H1 (cell line): ENCODE data around the gene PDE4DIP. TPM values are rescaled to one million over a fixed set of nuclear protein-coding genes. Genes with fewer than 3 reads are reported as not detected.
"Not testable (repeated sequence)": the region's sequence is repeated elsewhere in the genome, so short reads cannot be mapped to it uniquely, and the experiment has no call there.

Experiments
- CTCF ChIA-PET: fragments of 300-600 bp; sonication (Branson Sonifier 250); formaldehyde crosslinking; loops from one replicate; lab custom pipeline; 2021; ENCODE audit not compliant: partially characterized antibody; lab: Charles Lee
- POLR2A ChIA-PET: fragments of 300-600 bp; sonication (Branson Sonifier 250); formaldehyde crosslinking; loops from one replicate; lab custom pipeline; 2021; ENCODE audit warnings: inconsistent platforms; ENCODE audit not compliant: partially characterized antibody; lab: Charles Lee
- DNase-seq, 2 experiments: peaks; one replicate each; pipeline versions ENCODE4 v3.0.0 to v3.0.0-alpha.2; 2010 to 2022; ENCODE audit warnings: low spot score in 2 of 2, low read depth in 1 of 2, mixed read lengths in 1 of 2
- FAIRE-seq: peaks from 2 replicates; lab custom pipeline; 2011; peaks lifted over from hg19 to GRCh38; lab: Jason Lieb, UNC
- H2AFZ ChIP-seq: 2 replicates; pipeline ENCODE4 v1.8.1; 2012; ENCODE audit warnings: low read length, inconsistent platforms
- H2AK5ac ChIP-seq: 2 replicates; pipeline ENCODE4 v1.6.1; 2013; ENCODE audit warnings: low read depth, low read length
- H2BK120ac ChIP-seq: replicated peaks from 2 replicates; pipeline ENCODE3; 2013; ENCODE audit warnings: low read depth, low read length, inconsistent platforms
- H2BK12ac ChIP-seq: 2 replicates; pipeline ENCODE4 v1.6.1; 2013; ENCODE audit warnings: low read depth, low read length
- H2BK15ac ChIP-seq: 2 replicates; pipeline ENCODE4 v1.6.1; 2013; ENCODE audit warnings: low read length
- H2BK20ac ChIP-seq: 2 replicates; pipeline ENCODE4 v1.6.1; 2013; ENCODE audit warnings: low read length
- H2BK5ac ChIP-seq: 2 replicates; pipeline ENCODE4 v1.6.1; 2013; ENCODE audit warnings: low read depth, low read length
- H3K14ac ChIP-seq: 2 replicates; pipeline ENCODE4 v1.6.1; 2013; ENCODE audit warnings: inconsistent platforms; ENCODE audit not compliant: insufficient read length
- H3K18ac ChIP-seq: 2 replicates; pipeline ENCODE4 v1.6.1; 2013; ENCODE audit warnings: low read length; ENCODE audit errors: extremely low read depth
- H3K23ac ChIP-seq: 2 replicates; pipeline ENCODE4 v1.6.1; 2013; ENCODE audit warnings: inconsistent platforms; ENCODE audit not compliant: insufficient read length
- H3K23me2 ChIP-seq: 2 replicates; pipeline ENCODE4 v1.6.1; 2013; ENCODE audit warnings: low read depth, low read length
- H3K27ac ChIP-seq: 2 replicates; pipeline ENCODE4 v1.6.1; 2011; ENCODE audit warnings: low read depth, low read length, inconsistent platforms
- H3K27me3 ChIP-seq, 4 experiments: replicated peaks in 1 of 4; 1 replicate in 1 of 4; 2 replicates in 3 of 4; pipeline versions ENCODE4 v1.6.1 to v1.8.1; 2011 to 2013; ENCODE audit warnings: low read length in 3 of 4, mild to moderate bottlenecking in 3 of 4, inconsistent platforms in 2 of 4, mixed read lengths in 2 of 4, moderate library complexity in 1 of 4; ENCODE audit not compliant: control insufficient read depth in 3 of 4, insufficient read depth in 3 of 4; ENCODE audit errors: extremely low read depth in 1 of 4
- H3K36me3 ChIP-seq, 4 experiments: 2 replicates each; pipeline versions ENCODE4 v1.6.1 to v1.8.1; 2011 to 2013; ENCODE audit warnings: mild to moderate bottlenecking in 4 of 4, low read length in 3 of 4, moderate library complexity in 2 of 4, control low read depth in 1 of 4, inconsistent platforms in 1 of 4; ENCODE audit not compliant: insufficient read depth in 4 of 4, control insufficient read depth in 2 of 4
- H3K4ac ChIP-seq: replicated peaks from 2 replicates; pipeline ENCODE3; 2013; ENCODE audit warnings: low read length, low read depth, mixed read lengths, inconsistent platforms; ENCODE audit not compliant: insufficient read length
- H3K4me1 ChIP-seq, 4 experiments: replicated peaks in 1 of 4; 1 replicate in 1 of 4; 2 replicates in 3 of 4; pipeline versions ENCODE4 v1.6.1 to v1.8.1; 2011 to 2013; ENCODE audit warnings: low read length in 3 of 4, inconsistent platforms in 2 of 4, mixed read lengths in 1 of 4; ENCODE audit not compliant: insufficient read depth in 4 of 4, control insufficient read depth in 3 of 4
- H3K4me2 ChIP-seq, 2 experiments: 2 replicates each; pipeline versions ENCODE4 v1.6.1 to v1.8.1; 2011 to 2013; ENCODE audit warnings: low read depth in 2 of 2, low read length in 2 of 2, control low read depth in 1 of 2, inconsistent platforms in 1 of 2, mild to moderate bottlenecking in 1 of 2; ENCODE audit not compliant: insufficient read depth in 1 of 2
- H3K4me3 ChIP-seq, 4 experiments: fragments of 200-600, 300-600 bp in 1 of 4; sonication (generic), shearing (Covaris generic), sonication (Bioruptor Twin) in 1 of 4; 2 replicates each; pipeline versions ENCODE4 v1.5.1 to v1.8.1; 2011 to 2016; ENCODE audit warnings: low read length in 4 of 4, low read depth in 3 of 4, control low read depth in 2 of 4, inconsistent platforms in 2 of 4, mild to moderate bottlenecking in 2 of 4, mixed read lengths in 1 of 4, moderate library complexity in 1 of 4; ENCODE audit not compliant: insufficient read depth in 2 of 4; ENCODE audit errors: extremely low read depth in 1 of 4
- H3K56ac ChIP-seq: replicated peaks from 2 replicates; pipeline ENCODE3; 2013; ENCODE audit warnings: low read depth, mild to moderate bottlenecking, mixed read lengths, low read length, inconsistent platforms; ENCODE audit not compliant: insufficient read length
- H3K79me1 ChIP-seq: 2 replicates; pipeline ENCODE4 v1.6.1; 2013; ENCODE audit warnings: low read depth, low read length, control low read depth
- H3K79me2 ChIP-seq, 2 experiments: 2 replicates each; pipeline versions ENCODE4 v1.6.1 to v1.8.1; 2012 to 2013; ENCODE audit warnings: low read length in 2 of 2, mild to moderate bottlenecking in 2 of 2, inconsistent platforms in 1 of 2; ENCODE audit not compliant: insufficient read depth in 2 of 2, control insufficient read depth in 1 of 2
- H3K9ac ChIP-seq, 4 experiments: replicated peaks in 1 of 4; 1 replicate in 1 of 4; 2 replicates in 3 of 4; pipeline versions ENCODE4 v1.6.1 to v1.8.1; 2011 to 2013; ENCODE audit warnings: low read depth in 3 of 4, low read length in 3 of 4, control low read depth in 2 of 4, mild to moderate bottlenecking in 2 of 4, moderate library complexity in 2 of 4, inconsistent platforms in 1 of 4; ENCODE audit errors: extremely low read depth in 1 of 4
- H3K9me3 ChIP-seq, 2 experiments: 2 replicates each; pipeline versions ENCODE4 v1.6.1 to v1.8.1; 2012 to 2013; ENCODE audit warnings: mild to moderate bottlenecking in 2 of 2, moderate library complexity in 2 of 2, control low read depth in 1 of 2, inconsistent platforms in 1 of 2, low read depth in 1 of 2, low read length in 1 of 2, mixed read lengths in 1 of 2; ENCODE audit not compliant: insufficient read depth in 2 of 2
- H4K20me1 ChIP-seq, 2 experiments: replicated peaks in 1 of 2; 2 replicates each; pipeline versions ENCODE3 to v1.8.1; 2011 to 2013; ENCODE audit warnings: inconsistent platforms in 2 of 2, low read length in 2 of 2, mild to moderate bottlenecking in 1 of 2; ENCODE audit not compliant: insufficient read depth in 2 of 2, control insufficient read depth in 1 of 2
- H4K5ac ChIP-seq: 2 replicates; pipeline ENCODE4 v1.6.1; 2013; ENCODE audit warnings: low read length, low read depth, mixed read lengths, inconsistent platforms; ENCODE audit not compliant: insufficient read length
- H4K8ac ChIP-seq: 2 replicates; pipeline ENCODE4 v1.8.0; 2013; ENCODE audit warnings: mild to moderate bottlenecking, moderate library complexity, low read length, inconsistent platforms; ENCODE audit not compliant: insufficient read depth; ENCODE audit errors: extremely low read depth
- H4K91ac ChIP-seq: replicated peaks from 2 replicates; pipeline ENCODE3; 2013; ENCODE audit warnings: low read length, mixed read lengths, inconsistent platforms; ENCODE audit not compliant: insufficient read length
- WGBS, 2 experiments: shearing (Covaris generic) in 1 of 2; methylation state at CpG; one replicate each; pipeline versions ENCODE4 v1.1.6 to v1.1.7; 2013 to 2015; ENCODE audit warnings: low lambda C conversion rate in 2 of 2, mixed read lengths in 2 of 2, inconsistent platforms in 1 of 2, low coverage in 1 of 2, missing lambda C conversion rate in 1 of 2; ENCODE audit not compliant: insufficient replicate concordance in 2 of 2, insufficient coverage in 1 of 2, insufficient read length in 1 of 2; ENCODE audit errors: extremely low coverage in 1 of 2, missing lambda C conversion rate in 1 of 2; 5-methylcytosine and 5-hydroxymethylcytosine counted together
- polyA plus RNA-seq, 7 experiments: library from polyadenylated mRNA; depleted of rRNA in 3 of 7; stranded (reverse) in 5 of 7; unstranded in 2 of 7; fragments of >200 nt in 5 of 7; fragments of 200-250 nt in 2 of 7; gene quantifications; 1 replicate in 5 of 7; 2 replicates in 1 of 7; 4 replicates in 1 of 7; pipeline versions ENCODE4 v1.2.1 to v1.2.3, GENCODE V29; 2011 to 2013; ENCODE audit warnings: missing spikeins in 2 of 7, mixed read lengths in 2 of 7
- total RNA-seq: library from RNA; stranded (reverse); fragmentation: NEBNext Ultra II Directional; extraction: Animal tissue kit (Norgen Biotek cat#: 25700); gene quantifications from 2 replicates; pipeline ENCODE4 v1.2.1, GENCODE V29; 2021

The PDE4DIP gene
- total and polyA plus RNA-seq, 2 of the 8 experiments (the other 6 are each of a cell fraction or from before 2014, with no cell fraction given), result 8.4 to 40.5 TPM

- H3K9ac ChIP-seq, H3K27me3 ChIP-seq, H3K18ac ChIP-seq, H3K4me2 ChIP-seq, H4K91ac ChIP-seq, CTCF ChIA-PET, H3K23ac ChIP-seq, H3K23me2 ChIP-seq, H4K8ac ChIP-seq, H3K9me3 ChIP-seq, H2BK20ac ChIP-seq, H3K79me1 ChIP-seq, H3K36me3 ChIP-seq, H2AK5ac ChIP-seq, H3K4me1 ChIP-seq, H2BK15ac ChIP-seq, H4K5ac ChIP-seq, H3K14ac ChIP-seq, H2AFZ ChIP-seq, FAIRE-seq, DNase-seq, H2BK120ac ChIP-seq, H3K27ac ChIP-seq, POLR2A ChIA-PET, H2BK12ac ChIP-seq, H4K20me1 ChIP-seq, H3K79me2 ChIP-seq, H2BK5ac ChIP-seq, H3K4ac ChIP-seq, H3K4me3 ChIP-seq, H3K56ac ChIP-seq: not testable (repeated sequence)
- no CpG with 5 or more reads among the region's 4 CpGs for WGBS, 2 experiments
Measured at GRCh38 chr1:148909219-148909826, 65.1 kb downstream of the PDE4DIP start.

DNA sequence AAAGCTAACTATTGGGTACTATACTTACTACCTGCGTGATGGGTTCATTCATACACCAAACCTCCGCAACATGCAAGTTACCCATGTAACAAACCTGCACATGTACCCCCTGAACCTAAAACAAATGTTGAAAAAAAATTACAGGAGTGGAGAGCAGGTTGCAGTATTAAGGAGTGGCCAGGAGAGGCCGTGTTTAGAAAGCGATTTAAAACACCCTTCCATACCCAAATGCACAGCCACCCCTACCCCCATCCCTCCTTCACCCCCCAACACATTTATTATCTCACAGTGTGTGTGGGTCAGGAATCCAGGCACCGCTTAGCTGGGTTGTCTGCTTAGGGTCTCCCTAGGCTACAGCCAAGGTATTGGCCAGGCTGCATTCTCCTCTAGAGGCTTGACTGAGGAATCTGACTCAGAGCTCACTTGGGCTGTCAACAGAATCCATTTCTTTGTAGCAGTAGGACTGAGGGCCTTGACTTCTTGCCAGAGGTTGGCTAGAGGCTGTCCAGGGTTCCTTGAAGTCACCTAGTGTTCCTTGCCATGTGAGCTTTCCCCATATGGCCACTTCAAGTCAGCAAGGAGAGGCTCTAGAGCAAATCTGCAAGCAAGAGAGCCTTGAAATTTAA, 67.2 kb downstream of the PDE4DIP start:
- CTCF ChIA-PET, H3K14ac ChIP-seq, H3K4me3 ChIP-seq: not testable (repeated sequence)

More for the DNA sequence above, 67.2 kb downstream of the PDE4DIP start:
- H3K56ac ChIP-seq, H3K79me1 ChIP-seq, H3K23ac ChIP-seq, H3K27me3 ChIP-seq, H4K8ac ChIP-seq, H3K9ac ChIP-seq, H4K5ac ChIP-seq, DNase-seq, POLR2A ChIA-PET, H2BK12ac ChIP-seq, H2BK120ac ChIP-seq, H2BK20ac ChIP-seq, H3K18ac ChIP-seq, H3K9me3 ChIP-seq, H3K27ac ChIP-seq, H2AK5ac ChIP-seq, H3K36me3 ChIP-seq, H3K79me2 ChIP-seq, H2BK5ac ChIP-seq, FAIRE-seq, H3K4me2 ChIP-seq, H2BK15ac ChIP-seq, H4K20me1 ChIP-seq, H3K4ac ChIP-seq, H2AFZ ChIP-seq, H3K23me2 ChIP-seq, H3K4me1 ChIP-seq, H4K91ac ChIP-seq: not testable (repeated sequence)
- no CpG with 5 or more reads among the region's 5 CpGs for WGBS, 2 experiments
